GM06990 (cell line): ENCODE data around the gene DUSP2.

Experiments used
- DNase-seq: peaks from one replicate; pipeline ENCODE4 v3.0.0-alpha.2; 2011; ENCODE audit not compliant: insufficient read length; ENCODE audit errors: extremely low read depth
- H3K27me3 ChIP-seq: replicated peaks from 2 replicates; pipeline ENCODE4 v1.6.0; 2011; ENCODE audit warnings: low read length; ENCODE audit not compliant: control insufficient read depth, insufficient read depth
- H3K36me3 ChIP-seq: 2 replicates; pipeline ENCODE4 v1.5.1; 2011; ENCODE audit warnings: low read length; ENCODE audit not compliant: control insufficient read depth, insufficient read depth
- H3K4me3 ChIP-seq: replicated peaks from 2 replicates; pipeline ENCODE4 v1.5.1; 2011; ENCODE audit warnings: low read depth, mild to moderate bottlenecking, control low read depth, low read length
- CTCF ChIP-seq: IDR thresholded peaks from 2 replicates; pipeline ENCODE4 v1.5.1; 2011; ENCODE audit warnings: low read length, control low read depth, mild to moderate bottlenecking, inconsistent platforms; ENCODE audit not compliant: insufficient read depth, poor library complexity, severe bottlenecking

Gene DUSP2

GRCh38 chr2:96103761-96104486, 41.3 kb downstream of the DUSP2 start:
- TF ChIP-seq CTCF = no peak
- no peak overlapping the region for H3K4me3 ChIP-seq
- no peaks in the 10 kb centered on the region; the same call in 1 of the 2 replicates for H3K27me3 ChIP-seq
- no peaks in the 10 kb centered on the region for H3K36me3 ChIP-seq
- DNase-seq = no peak

GRCh38 chr2:96103187-96103601, 42.0 kb downstream of the DUSP2 start:
- no peak for TF ChIP-seq CTCF
- DNase-seq = no peak
- no peak overlapping the region for H3K4me3 ChIP-seq
- no peaks in the 10 kb centered on the region; the same call in 1 of the 2 replicates for H3K27me3 ChIP-seq
- no peaks in the 10 kb centered on the region for H3K36me3 ChIP-seq

GRCh38 chr2:96102596-96103186, 42.5 kb downstream of the DUSP2 start:
- H3K36me3 ChIP-seq = no peaks in the 10 kb centered on the region
- TF ChIP-seq CTCF = no peak
- no peaks in the 10 kb centered on the region; the same call in 1 of the 2 replicates for H3K27me3 ChIP-seq
- no peak overlapping the region for H3K4me3 ChIP-seq
- no peak for DNase-seq

- DNase-seq = no peak
- no peak for TF ChIP-seq CTCF
- Histone ChIP-seq H3K27me3 (no peaks in the 10 kb centered on the region; the same call in 1 of the 2 replicates), H3K36me3 (no peaks in the 10 kb centered on the region), H3K4me3 (no peak overlapping the region)
Measured at GRCh38 chr2:96100893-96101304, 44.3 kb downstream of the DUSP2 start.

GRCh38 chr2:96099861-96100798, 45.1 kb downstream of the DUSP2 start:
- no peak overlapping the region for H3K4me3 ChIP-seq
- no peak for DNase-seq
- no peaks in the 10 kb centered on the region; the same call in 1 of the 2 replicates for H3K27me3 ChIP-seq
- TF ChIP-seq CTCF = no peak
- H3K36me3 ChIP-seq = no peaks in the 10 kb centered on the region
